Ovary (tissue), 1 donor: Measurements from ENCODE around the gene AKAP7.

Experiments used
- EP300 ChIP-seq: sonication (generic); formaldehyde crosslinking; IDR thresholded peaks from one replicate; pipeline ENCODE4 v1.6.1; 2017; ENCODE audit warnings: antibody characterized with exemption
- POLR2A ChIP-seq: fragments of 450-650 bp; IDR thresholded peaks from one replicate; pipeline ENCODE4 v1.6.1; 2017; ENCODE audit warnings: antibody characterized with exemption, mild to moderate bottlenecking, moderate library complexity

DNA sequence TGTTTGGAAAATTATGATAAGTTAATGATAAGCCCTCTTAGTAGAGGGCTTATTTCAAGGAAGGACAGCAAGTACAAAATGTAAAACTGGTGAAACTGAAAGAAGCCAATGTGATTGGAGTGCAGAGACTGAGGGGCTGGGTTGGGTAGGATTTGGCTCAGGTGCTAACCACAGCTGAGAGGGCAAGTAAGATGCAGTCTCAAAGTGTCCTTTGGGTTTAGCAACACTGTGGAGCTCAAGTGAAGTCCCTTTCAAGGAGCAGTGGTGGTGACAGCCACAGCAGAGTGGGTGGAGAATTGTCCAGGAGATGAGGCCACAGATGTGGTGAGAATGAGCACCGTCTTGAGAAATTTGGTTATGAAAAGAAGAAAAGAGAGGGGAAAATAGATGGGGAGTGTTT is 181.4 kb downstream of the AKAP7 start:
- no peak for TF ChIP-seq EP300
- no peak for TF ChIP-seq POLR2A
